ENCODE data around the gene LMBRD1. TPM values are rescaled to one million over a fixed set of nuclear protein-coding genes. Genes with fewer than 3 reads are reported as not detected.

LMBRD1 gene
- total and polyA plus RNA-seq, 2 of the 8 experiments (the other 6 are each of a cell fraction or from before 2014, with no cell fraction given): 9.1 to 16.8 TPM

DNA sequence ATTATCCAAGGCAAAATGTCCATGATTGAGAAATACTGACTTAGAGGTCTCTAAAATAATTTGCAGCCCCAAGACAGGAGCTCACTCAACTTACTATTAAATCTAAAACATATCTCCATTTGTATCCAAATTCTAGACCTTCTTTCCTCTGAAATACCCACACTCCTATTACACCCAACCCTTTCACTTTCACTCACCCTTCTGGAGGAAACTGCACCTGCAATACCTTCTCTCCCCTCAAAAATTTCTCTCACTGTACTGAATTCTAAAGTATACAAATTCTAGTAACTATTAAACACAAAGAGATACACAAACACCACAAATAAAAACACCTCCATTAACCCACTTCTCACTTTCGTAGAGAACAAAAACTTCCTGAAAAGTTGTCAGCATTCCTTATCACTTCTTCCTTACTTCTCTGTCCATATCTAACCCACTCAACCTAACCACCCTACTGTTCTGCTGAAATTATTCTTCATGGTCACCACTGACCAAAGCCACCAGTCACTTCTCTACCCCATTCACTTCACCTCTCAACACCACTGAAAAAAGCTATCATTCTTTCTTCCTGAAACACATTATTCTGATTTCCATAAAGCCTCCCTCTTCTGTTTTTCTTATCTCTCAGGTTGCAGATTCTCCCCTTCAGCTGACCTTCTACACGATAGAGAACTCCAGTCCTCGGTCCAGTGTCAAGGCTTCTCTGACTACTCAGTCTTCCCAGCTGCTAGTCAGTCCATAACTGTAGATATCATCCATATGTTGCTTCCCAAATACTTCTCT is 12.0 kb downstream of the LMBRD1 start (continued):
- TF ChIP-seq, protein P1, sequence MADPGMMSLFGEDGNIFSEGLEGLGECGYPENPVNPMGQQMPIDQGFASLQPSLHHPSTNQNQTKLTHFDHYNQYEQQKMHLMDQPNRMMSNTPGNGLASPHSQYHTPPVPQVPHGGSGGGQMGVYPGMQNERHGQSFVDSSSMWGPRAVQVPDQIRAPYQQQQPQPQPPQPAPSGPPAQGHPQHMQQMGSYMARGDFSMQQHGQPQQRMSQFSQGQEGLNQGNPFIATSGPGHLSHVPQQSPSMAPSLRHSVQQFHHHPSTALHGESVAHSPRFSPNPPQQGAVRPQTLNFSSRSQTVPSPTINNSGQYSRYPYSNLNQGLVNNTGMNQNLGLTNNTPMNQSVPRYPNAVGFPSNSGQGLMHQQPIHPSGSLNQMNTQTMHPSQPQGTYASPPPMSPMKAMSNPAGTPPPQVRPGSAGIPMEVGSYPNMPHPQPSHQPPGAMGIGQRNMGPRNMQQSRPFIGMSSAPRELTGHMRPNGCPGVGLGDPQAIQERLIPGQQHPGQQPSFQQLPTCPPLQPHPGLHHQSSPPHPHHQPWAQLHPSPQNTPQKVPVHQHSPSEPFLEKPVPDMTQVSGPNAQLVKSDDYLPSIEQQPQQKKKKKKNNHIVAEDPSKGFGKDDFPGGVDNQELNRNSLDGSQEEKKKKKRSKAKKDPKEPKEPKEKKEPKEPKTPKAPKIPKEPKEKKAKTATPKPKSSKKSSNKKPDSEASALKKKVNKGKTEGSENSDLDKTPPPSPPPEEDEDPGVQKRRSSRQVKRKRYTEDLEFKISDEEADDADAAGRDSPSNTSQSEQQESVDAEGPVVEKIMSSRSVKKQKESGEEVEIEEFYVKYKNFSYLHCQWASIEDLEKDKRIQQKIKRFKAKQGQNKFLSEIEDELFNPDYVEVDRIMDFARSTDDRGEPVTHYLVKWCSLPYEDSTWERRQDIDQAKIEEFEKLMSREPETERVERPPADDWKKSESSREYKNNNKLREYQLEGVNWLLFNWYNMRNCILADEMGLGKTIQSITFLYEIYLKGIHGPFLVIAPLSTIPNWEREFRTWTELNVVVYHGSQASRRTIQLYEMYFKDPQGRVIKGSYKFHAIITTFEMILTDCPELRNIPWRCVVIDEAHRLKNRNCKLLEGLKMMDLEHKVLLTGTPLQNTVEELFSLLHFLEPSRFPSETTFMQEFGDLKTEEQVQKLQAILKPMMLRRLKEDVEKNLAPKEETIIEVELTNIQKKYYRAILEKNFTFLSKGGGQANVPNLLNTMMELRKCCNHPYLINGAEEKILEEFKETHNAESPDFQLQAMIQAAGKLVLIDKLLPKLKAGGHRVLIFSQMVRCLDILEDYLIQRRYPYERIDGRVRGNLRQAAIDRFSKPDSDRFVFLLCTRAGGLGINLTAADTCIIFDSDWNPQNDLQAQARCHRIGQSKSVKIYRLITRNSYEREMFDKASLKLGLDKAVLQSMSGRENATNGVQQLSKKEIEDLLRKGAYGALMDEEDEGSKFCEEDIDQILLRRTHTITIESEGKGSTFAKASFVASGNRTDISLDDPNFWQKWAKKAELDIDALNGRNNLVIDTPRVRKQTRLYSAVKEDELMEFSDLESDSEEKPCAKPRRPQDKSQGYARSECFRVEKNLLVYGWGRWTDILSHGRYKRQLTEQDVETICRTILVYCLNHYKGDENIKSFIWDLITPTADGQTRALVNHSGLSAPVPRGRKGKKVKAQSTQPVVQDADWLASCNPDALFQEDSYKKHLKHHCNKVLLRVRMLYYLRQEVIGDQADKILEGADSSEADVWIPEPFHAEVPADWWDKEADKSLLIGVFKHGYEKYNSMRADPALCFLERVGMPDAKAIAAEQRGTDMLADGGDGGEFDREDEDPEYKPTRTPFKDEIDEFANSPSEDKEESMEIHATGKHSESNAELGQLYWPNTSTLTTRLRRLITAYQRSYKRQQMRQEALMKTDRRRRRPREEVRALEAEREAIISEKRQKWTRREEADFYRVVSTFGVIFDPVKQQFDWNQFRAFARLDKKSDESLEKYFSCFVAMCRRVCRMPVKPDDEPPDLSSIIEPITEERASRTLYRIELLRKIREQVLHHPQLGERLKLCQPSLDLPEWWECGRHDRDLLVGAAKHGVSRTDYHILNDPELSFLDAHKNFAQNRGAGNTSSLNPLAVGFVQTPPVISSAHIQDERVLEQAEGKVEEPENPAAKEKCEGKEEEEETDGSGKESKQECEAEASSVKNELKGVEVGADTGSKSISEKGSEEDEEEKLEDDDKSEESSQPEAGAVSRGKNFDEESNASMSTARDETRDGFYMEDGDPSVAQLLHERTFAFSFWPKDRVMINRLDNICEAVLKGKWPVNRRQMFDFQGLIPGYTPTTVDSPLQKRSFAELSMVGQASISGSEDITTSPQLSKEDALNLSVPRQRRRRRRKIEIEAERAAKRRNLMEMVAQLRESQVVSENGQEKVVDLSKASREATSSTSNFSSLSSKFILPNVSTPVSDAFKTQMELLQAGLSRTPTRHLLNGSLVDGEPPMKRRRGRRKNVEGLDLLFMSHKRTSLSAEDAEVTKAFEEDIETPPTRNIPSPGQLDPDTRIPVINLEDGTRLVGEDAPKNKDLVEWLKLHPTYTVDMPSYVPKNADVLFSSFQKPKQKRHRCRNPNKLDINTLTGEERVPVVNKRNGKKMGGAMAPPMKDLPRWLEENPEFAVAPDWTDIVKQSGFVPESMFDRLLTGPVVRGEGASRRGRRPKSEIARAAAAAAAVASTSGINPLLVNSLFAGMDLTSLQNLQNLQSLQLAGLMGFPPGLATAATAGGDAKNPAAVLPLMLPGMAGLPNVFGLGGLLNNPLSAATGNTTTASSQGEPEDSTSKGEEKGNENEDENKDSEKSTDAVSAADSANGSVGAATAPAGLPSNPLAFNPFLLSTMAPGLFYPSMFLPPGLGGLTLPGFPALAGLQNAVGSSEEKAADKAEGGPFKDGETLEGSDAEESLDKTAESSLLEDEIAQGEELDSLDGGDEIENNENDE (IDR thresholded peaks at IDR 0.05; ENCODE audit: insufficient replicate concordance, low read length): no peak
- no peak for TF ChIP-seq KDM4A (IDR thresholded peaks at IDR 0.05; ENCODE audit: low read depth, low read length, severe bottlenecking)
- TF ChIP-seq CBX5 (IDR thresholded peaks at IDR 0.05; ENCODE audit: low read depth, low read length): no peak
- TF ChIP-seq SRF (IDR thresholded peaks at IDR 0.05; ENCODE audit: low read depth, low read length): no peak
- TF ChIP-seq, protein P2, sequence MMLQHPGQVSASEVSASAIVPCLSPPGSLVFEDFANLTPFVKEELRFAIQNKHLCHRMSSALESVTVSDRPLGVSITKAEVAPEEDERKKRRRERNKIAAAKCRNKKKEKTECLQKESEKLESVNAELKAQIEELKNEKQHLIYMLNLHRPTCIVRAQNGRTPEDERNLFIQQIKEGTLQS (IDR thresholded peaks at IDR 0.05; ENCODE audit: insufficient read depth, low read depth, low read length): no peak
- TF ChIP-seq GABPA (IDR thresholded peaks at IDR 0.05; ENCODE audit: borderline replicate concordance, insufficient read depth, low read length): no peak
- TF ChIP-seq NRF1 (IDR thresholded peaks at IDR 0.05; ENCODE audit: low read depth, low read length): no peak
